SH-SY5Y (cell line): Measurements from ENCODE around the gene GARIN5B.

ENCODE experiments used
- GATA2 ChIP-seq: IDR thresholded peaks from 2 replicates; pipeline ENCODE4 v1.6.1; 2011; ENCODE audit warnings: mild to moderate bottlenecking, low read depth, low read length
- GATA3 ChIP-seq: IDR thresholded peaks from 2 replicates; pipeline ENCODE4 v1.6.1; 2011; ENCODE audit warnings: low read depth, mild to moderate bottlenecking, low read length, moderate library complexity

DNA sequence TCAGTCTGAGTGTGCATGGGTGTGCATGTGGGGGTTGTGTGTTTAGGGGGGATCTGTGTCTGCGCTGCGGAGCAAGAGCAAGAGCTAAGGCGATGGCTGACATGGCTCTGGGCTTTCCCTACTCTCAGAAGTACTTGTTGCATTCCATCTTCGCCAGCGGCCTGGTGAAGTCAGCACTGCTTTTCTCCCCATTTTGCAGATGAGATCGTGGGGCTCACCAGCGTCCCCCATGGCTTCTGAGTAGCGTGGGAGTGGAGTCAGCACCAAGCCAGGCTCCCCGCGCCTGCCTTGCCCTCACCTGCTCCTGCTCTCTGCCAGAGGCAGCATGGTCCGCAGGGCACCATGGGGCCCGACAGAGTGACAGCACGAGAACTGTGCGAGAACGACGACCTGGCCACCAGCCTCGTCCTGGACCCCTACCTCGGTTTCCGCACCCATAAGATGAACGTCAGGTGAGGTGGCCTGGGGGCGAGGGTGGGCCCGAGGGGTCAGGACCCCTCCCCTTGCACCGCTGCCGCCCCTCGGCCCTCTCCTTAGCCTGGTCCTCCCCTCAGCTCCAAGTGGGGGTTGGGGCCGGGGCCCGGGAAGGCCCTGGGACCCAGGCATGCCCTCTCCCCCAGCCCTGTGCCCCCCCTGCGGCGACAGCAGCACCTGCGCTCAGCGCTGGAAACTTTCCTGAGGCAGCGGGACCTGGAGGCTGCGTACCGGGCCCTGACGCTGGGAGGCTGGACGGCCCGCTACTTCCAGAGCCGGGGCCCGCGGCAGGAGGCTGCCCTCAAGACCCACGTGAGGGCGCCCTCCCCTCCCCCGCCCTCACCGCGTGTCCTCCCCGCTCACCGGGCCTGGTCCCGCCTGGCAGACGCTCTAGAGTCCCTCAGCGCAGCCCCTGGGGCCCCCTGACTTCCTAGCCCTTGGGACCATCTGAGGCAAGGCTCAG is 21.2 kb downstream of the GARIN5B start:
- TF ChIP-seq GATA2 = no peak
- no peak for TF ChIP-seq GATA3
